Astrocyte (in vitro differentiated cells and primary cell): ENCODE data around the gene MRPL28. TPM values are rescaled to one million over a fixed set of nuclear protein-coding genes. Genes with fewer than 3 reads are reported as not detected.

ENCODE experiments used
- DNase-seq: peaks from one replicate; pipeline ENCODE4 v3.0.0-alpha.2; 2010; ENCODE audit warnings: low read depth
- FAIRE-seq: peaks from 2 replicates; lab custom pipeline; 2011; peaks lifted over from hg19 to GRCh38; lab: Jason Lieb, UNC
- H2AFZ ChIP-seq: 2 replicates; pipeline ENCODE4 v1.6.0; 2012; ENCODE audit warnings: low read depth, low read length, inconsistent platforms
- H3K27ac ChIP-seq: 2 replicates; pipeline ENCODE4 v1.5.1; 2011; ENCODE audit warnings: low read depth, low read length, inconsistent platforms
- H3K27me3 ChIP-seq: 2 replicates; pipeline ENCODE4 v1.6.0; 2011; ENCODE audit warnings: low read length, inconsistent platforms; ENCODE audit not compliant: insufficient read depth
- H3K36me3 ChIP-seq: 2 replicates; pipeline ENCODE4 v1.5.1; 2011; ENCODE audit warnings: low read length, inconsistent platforms; ENCODE audit not compliant: insufficient read depth
- H3K4me1 ChIP-seq: 2 replicates; pipeline ENCODE4 v1.5.1; 2011; ENCODE audit warnings: low read length, inconsistent platforms; ENCODE audit not compliant: insufficient read depth
- H3K4me2 ChIP-seq: 2 replicates; pipeline ENCODE4 v1.6.0; 2012; ENCODE audit warnings: low read length, inconsistent platforms
- H3K4me3 ChIP-seq: 2 replicates; pipeline ENCODE4 v1.5.1; 2011; ENCODE audit warnings: low read depth, mild to moderate bottlenecking, low read length, inconsistent platforms; ENCODE audit not compliant: insufficient read depth
- H3K79me2 ChIP-seq: 2 replicates; pipeline ENCODE4 v1.6.0; 2012; ENCODE audit warnings: mild to moderate bottlenecking, low read length, inconsistent platforms; ENCODE audit not compliant: insufficient read depth
- H3K9ac ChIP-seq: 2 replicates; pipeline ENCODE4 v1.6.0; 2012; ENCODE audit warnings: mild to moderate bottlenecking, low read length, inconsistent platforms
- H3K9me3 ChIP-seq: 2 replicates; pipeline ENCODE4 v1.5.1; 2012; ENCODE audit warnings: low read depth, mild to moderate bottlenecking, low read length, inconsistent platforms; ENCODE audit not compliant: insufficient read depth
- H4K20me1 ChIP-seq: 2 replicates; pipeline ENCODE4 v1.6.0; 2012; ENCODE audit warnings: low read length, inconsistent platforms; ENCODE audit not compliant: insufficient read depth
- H3K27ac Mint-ChIP-seq: one replicate; pipeline ENCODE4 v1.8.0; 2021; ENCODE audit warnings: mild to moderate bottlenecking, mixed read lengths; ENCODE audit not compliant: unreplicated experiment
- H3K27me3 Mint-ChIP-seq: one replicate; pipeline ENCODE4 v1.8.0; 2021; ENCODE audit warnings: low read depth, mixed read lengths; ENCODE audit not compliant: unreplicated experiment
- H3K36me3 Mint-ChIP-seq: one replicate; pipeline ENCODE4 v1.8.0; 2021; ENCODE audit warnings: low read depth, mixed read lengths; ENCODE audit not compliant: unreplicated experiment
- H3K4me1 Mint-ChIP-seq: one replicate; pipeline ENCODE4 v1.8.0; 2021; ENCODE audit warnings: low read depth, mixed read lengths; ENCODE audit not compliant: unreplicated experiment
- H3K4me3 Mint-ChIP-seq: one replicate; pipeline ENCODE4 v1.8.0; 2021; ENCODE audit warnings: mild to moderate bottlenecking, moderate library complexity, mixed read lengths; ENCODE audit not compliant: unreplicated experiment
- H3K9me3 Mint-ChIP-seq: one replicate; pipeline ENCODE4 v1.8.0; 2021; ENCODE audit warnings: mild to moderate bottlenecking, mixed read lengths; ENCODE audit not compliant: unreplicated experiment
- EZH2 ChIP-seq: IDR thresholded peaks from 2 replicates; pipeline ENCODE4 v1.6.1; 2012; ENCODE audit warnings: mild to moderate bottlenecking, low read length, inconsistent platforms; ENCODE audit not compliant: insufficient read depth
- total RNA-seq: library from RNA; stranded (reverse); gene quantifications from 2 replicates; pipeline ENCODE4 v1.2.1, GENCODE V29; 2021
- TF ChIP-seq, protein P1 (sequence below): IDR thresholded peaks from 2 replicates; pipeline ENCODE4 v1.5.1; 2011; ENCODE audit warnings: low read depth, mild to moderate bottlenecking, inconsistent platforms, low read length, moderate library complexity; ENCODE audit not compliant: insufficient read depth

Gene MRPL28
- total RNA-seq, 1 donor from 2014 or later, result 95.8 TPM

DNA sequence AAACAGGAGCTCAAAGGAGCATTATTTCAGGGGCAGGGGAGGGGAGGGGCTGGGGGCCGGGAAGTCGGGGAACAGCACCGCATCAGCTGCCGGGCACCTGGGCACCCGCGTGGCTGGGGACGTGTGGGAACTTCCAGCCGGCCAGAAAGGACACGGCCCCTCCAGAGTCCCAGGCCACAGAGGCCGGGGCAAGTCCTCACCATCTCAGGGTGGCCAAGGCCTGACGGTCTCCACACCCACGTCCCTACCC lies 10.3 kb upstream of the MRPL28 start:
- Histone ChIP-seq H4K20me1 (peaks cover 30% of the 10 kb centered on the region), H3K9ac (peak overlapping the region; percentile 81), H3K27ac (no peak overlapping the region), H3K36me3 (no peaks in the 10 kb centered on the region), H3K4me2 (peak overlapping the region; percentile 96), H3K4me1 (peaks cover 12% of the 10 kb centered on the region), H3K4me3 (peak overlapping the region; percentile 64), H3K27me3 (no peaks in the 10 kb centered on the region), H2AFZ (peak overlapping the region; percentile 58), H3K79me2 (peaks cover 25% of the 10 kb centered on the region), H3K9me3 (no peaks in the 10 kb centered on the region)
- H3K27ac Mint-ChIP-seq, result no peak overlapping the region
- FAIRE-seq, result no peak
- H3K4me3 Mint-ChIP-seq, result peak overlapping the region; percentile 85
- H3K27me3 Mint-ChIP-seq, result no peaks in the 10 kb centered on the region
- TF ChIP-seq, protein P1, sequence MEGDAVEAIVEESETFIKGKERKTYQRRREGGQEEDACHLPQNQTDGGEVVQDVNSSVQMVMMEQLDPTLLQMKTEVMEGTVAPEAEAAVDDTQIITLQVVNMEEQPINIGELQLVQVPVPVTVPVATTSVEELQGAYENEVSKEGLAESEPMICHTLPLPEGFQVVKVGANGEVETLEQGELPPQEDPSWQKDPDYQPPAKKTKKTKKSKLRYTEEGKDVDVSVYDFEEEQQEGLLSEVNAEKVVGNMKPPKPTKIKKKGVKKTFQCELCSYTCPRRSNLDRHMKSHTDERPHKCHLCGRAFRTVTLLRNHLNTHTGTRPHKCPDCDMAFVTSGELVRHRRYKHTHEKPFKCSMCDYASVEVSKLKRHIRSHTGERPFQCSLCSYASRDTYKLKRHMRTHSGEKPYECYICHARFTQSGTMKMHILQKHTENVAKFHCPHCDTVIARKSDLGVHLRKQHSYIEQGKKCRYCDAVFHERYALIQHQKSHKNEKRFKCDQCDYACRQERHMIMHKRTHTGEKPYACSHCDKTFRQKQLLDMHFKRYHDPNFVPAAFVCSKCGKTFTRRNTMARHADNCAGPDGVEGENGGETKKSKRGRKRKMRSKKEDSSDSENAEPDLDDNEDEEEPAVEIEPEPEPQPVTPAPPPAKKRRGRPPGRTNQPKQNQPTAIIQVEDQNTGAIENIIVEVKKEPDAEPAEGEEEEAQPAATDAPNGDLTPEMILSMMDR, result no peak
- TF ChIP-seq EZH2, result no peak
- H3K9me3 Mint-ChIP-seq, result no peaks in the 10 kb centered on the region
- peaks cover 16% of the 10 kb centered on the region for H3K4me1 Mint-ChIP-seq
- H3K36me3 Mint-ChIP-seq, result no peaks in the 10 kb centered on the region
- DNase-seq, result no peak

DNA sequence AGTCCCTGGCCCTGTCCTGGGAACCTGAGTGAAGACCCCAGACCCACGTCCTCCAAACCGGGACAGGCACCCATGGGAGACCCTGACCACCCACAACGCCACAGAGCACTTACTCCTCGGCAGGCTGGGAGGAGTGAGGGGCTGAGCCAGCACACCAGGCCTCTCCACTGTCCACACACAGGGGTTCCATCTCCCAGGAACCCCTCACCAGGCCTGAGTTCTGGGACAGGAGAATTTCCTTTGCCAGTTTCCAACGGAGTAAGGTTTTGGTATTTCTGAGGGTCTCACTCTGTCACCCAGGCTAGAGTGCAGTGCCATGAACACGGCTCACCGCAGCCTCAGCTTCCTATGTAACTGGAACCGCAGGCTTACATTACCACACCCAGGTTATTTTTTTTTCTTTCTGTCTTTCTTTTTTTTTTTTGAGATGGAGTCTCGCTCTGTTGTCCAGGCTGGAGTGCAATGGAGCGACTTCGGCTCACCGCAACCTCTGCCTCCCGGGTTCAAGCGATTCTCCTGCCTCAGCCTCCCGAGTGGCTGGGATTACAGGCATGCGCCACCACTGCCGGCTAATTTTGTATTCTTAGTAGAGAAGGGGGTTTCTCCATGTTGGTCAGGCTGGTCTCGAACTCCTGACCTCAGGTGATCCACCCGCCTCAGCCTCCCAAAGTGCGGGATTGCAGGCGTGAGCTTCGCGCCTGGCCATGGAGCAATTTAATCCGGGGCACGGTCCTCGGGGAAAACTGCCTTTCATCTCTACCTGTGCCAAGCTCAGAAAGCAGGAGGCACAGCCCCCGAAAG lies 9.8 kb upstream of the MRPL28 start:
- TF ChIP-seq, protein P1, result no peak
- TF ChIP-seq EZH2, result no peak
- Histone ChIP-seq H3K4me2 (peak overlapping the region; percentile 96), H2AFZ (no peak overlapping the region), H3K79me2 (peaks cover 25% of the 10 kb centered on the region), H3K4me1 (peaks cover 12% of the 10 kb centered on the region), H3K36me3 (no peaks in the 10 kb centered on the region), H3K27me3 (no peaks in the 10 kb centered on the region), H4K20me1 (peaks cover 30% of the 10 kb centered on the region), H3K9me3 (no peaks in the 10 kb centered on the region), H3K9ac (no peak overlapping the region), H3K4me3 (no peak overlapping the region), H3K27ac (no peak overlapping the region)
- no peaks in the 10 kb centered on the region for H3K27me3 Mint-ChIP-seq
- peaks cover 16% of the 10 kb centered on the region for H3K4me1 Mint-ChIP-seq
- no peaks in the 10 kb centered on the region for H3K9me3 Mint-ChIP-seq
- FAIRE-seq (no peak), DNase-seq (no peak)
- no peak overlapping the region for H3K27ac Mint-ChIP-seq
- peak overlapping the region; percentile 84 for H3K4me3 Mint-ChIP-seq
- no peaks in the 10 kb centered on the region for H3K36me3 Mint-ChIP-seq

DNA sequence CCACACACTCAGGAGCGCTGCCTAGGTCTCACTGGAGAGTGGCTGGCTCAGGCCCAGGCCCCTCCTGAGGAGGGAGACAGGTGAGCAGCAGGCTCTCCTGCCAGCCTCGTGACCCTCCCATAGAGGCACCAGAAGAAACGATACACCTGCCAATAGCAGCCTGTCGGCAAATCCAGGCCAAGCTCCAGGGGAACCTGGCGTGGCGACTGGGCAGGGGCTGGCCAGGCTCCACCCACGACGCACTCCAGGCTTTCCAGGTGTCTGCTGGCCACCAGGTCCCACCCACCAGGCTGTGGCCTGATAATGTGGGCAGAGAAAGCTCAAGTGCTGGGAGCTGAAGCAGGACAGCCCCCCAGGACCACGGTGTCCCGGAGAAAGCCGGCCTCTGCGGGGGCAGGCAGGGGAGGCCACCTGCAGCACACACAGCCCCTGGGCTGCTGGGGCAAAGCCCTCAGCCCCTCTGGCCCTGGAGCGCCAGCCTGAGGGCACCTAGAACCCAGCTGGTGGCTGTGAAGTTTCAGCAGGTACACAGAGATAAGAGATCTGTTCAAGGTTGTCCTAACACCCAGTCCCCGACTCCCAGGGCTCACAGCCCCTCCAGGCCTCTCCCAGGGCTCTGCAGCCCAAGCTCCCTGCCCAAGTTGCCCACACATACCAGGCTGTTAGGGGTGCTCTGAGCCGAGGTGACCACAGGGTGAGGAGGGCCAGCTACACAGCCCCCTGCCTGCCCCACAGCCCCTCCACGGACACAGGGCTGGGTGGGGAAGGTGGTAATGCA lies 9.0 kb upstream of the MRPL28 start:
- Histone ChIP-seq H3K36me3 (no peaks in the 10 kb centered on the region), H3K27ac (no peak overlapping the region), H3K4me2 (no peak overlapping the region), H3K9ac (no peak overlapping the region), H3K4me1 (peaks cover 12% of the 10 kb centered on the region), H3K27me3 (no peaks in the 10 kb centered on the region), H2AFZ (no peak overlapping the region), H4K20me1 (peaks cover 30% of the 10 kb centered on the region), H3K4me3 (no peak overlapping the region), H3K9me3 (no peaks in the 10 kb centered on the region), H3K79me2 (peaks cover 25% of the 10 kb centered on the region)
- H3K27me3 Mint-ChIP-seq, result no peaks in the 10 kb centered on the region
- no peak for TF ChIP-seq EZH2
- TF ChIP-seq, protein P1, result no peak
- H3K4me3 Mint-ChIP-seq, result peak overlapping the region; percentile 84
- no peaks in the 10 kb centered on the region for H3K36me3 Mint-ChIP-seq
- no peaks in the 10 kb centered on the region for H3K9me3 Mint-ChIP-seq
- DNase-seq (no peak), FAIRE-seq (no peak)
- peaks cover 15% of the 10 kb centered on the region for H3K4me1 Mint-ChIP-seq
- no peak overlapping the region for H3K27ac Mint-ChIP-seq
